Breast epithelium (tissue), 4 donors: ENCODE measurements around the gene IGSF21. TPM values are rescaled to one million over a fixed set of nuclear protein-coding genes. Genes with fewer than 3 reads are reported as not detected.

Experiments used
- DNase-seq, 2 donors: peaks; one replicate each; pipeline ENCODE4 v3.0.0-alpha.2; 2019; ENCODE audit warnings: low spot score in 2 of 2
- H3K27ac ChIP-seq, 2 donors: fragments of 200-600 bp; sonication (generic) in 1 of 2; one replicate each; pipeline ENCODE4 v1.5.1; 2016 to 2019; ENCODE audit warnings: mild to moderate bottlenecking in 1 of 2
- H3K27me3 ChIP-seq, 2 donors: fragments of 200-600 bp; sonication (generic) in 1 of 2; one replicate each; pipeline versions ENCODE4 v1.5.1 to v1.6.0; 2017 to 2019; ENCODE audit warnings: control low read depth in 1 of 2, mild to moderate bottlenecking in 1 of 2
- H3K36me3 ChIP-seq: fragments of 200-600 bp; one replicate; pipeline ENCODE4 v1.5.1; 2019
- H3K4me1 ChIP-seq, 2 donors: fragments of 200-600 bp; sonication (generic); one replicate each; pipeline ENCODE4 v1.5.1; 2016 to 2019; ENCODE audit warnings: control low read depth in 1 of 2
- H3K4me3 ChIP-seq, 3 donors: fragments of 200-600 bp; sonication (generic); 1 replicate in 2 of 3; 2 replicates in 1 of 3; pipeline ENCODE4 v1.5.1; 2016 to 2019; ENCODE audit warnings: mild to moderate bottlenecking in 3 of 3, moderate library complexity in 2 of 3
- H3K9me3 ChIP-seq, 2 donors: fragments of 200-600 bp; sonication (generic) in 1 of 2; one replicate each; pipeline ENCODE4 v1.5.1; 2016 to 2019; ENCODE audit warnings: control low read depth in 1 of 2
- CTCF ChIP-seq, 3 donors: fragments of 450-650 bp; IDR thresholded peaks; one replicate each; pipeline ENCODE4 v1.5.1; 2016 to 2017; ENCODE audit warnings: antibody characterized with exemption in 3 of 3, mild to moderate bottlenecking in 3 of 3, moderate library complexity in 3 of 3
- POLR2A ChIP-seq: fragments of 450-650 bp; IDR thresholded peaks from one replicate; pipeline ENCODE4 v1.6.1; 2016; ENCODE audit warnings: antibody characterized with exemption, mild to moderate bottlenecking, moderate library complexity
- POLR2AphosphoS5 ChIP-seq, 3 donors: sonication (generic); formaldehyde crosslinking; IDR thresholded peaks; one replicate each; pipeline ENCODE4 v1.6.1; 2017; ENCODE audit warnings: antibody characterized with exemption in 3 of 3
- intact Hi-C: fragments of 100-400 bp; cut with DNase I; formaldehyde crosslinking; loops from one replicate; pipeline ENCODE4 v1.15.1; 2023; ENCODE audit warnings: low total_unique reads
- total RNA-seq, 3 donors: library from RNA; depleted of rRNA; stranded (reverse); fragments of >200 nt; gene quantifications; one replicate each; pipeline ENCODE4 v1.1.0, GENCODE V29; 2016

Gene IGSF21
- total RNA-seq, 3 donors from 2014 or later, result 4.8 to 9.5 (median 4.8) TPM

GRCh38 chr1:18166341-18166740 lies 58.7 kb downstream of the IGSF21 start:
- Histone ChIP-seq H3K36me3 (no peaks in the 10 kb centered on the region), H3K9me3 (no peaks in the 10 kb centered on the region), H3K4me3 (no peak overlapping the region), H3K27ac (no peak overlapping the region), H3K27me3 (peaks cover 0 to 12% of the 10 kb centered on the region in 2 donors), H3K4me1 (no peaks in the 10 kb centered on the region)
- DNase-seq, result no peak
- TF ChIP-seq POLR2A, result no peak
- TF ChIP-seq CTCF (IDR thresholded peaks at IDR 0.05), result no peak
- intact Hi-C loops, result no loop called here

- no peak for DNase-seq
- TF ChIP-seq POLR2AphosphoS5 (IDR thresholded peaks at IDR 0.05) (no peak), POLR2A (no peak), CTCF (IDR thresholded peaks at IDR 0.05) (no peak)
Observed at GRCh38 chr1:18166929-18167328, 59.3 kb downstream of the IGSF21 start.

GRCh38 chr1:18170444-18170843 lies 62.8 kb downstream of the IGSF21 start:
- no peak for DNase-seq
- Histone ChIP-seq H3K36me3 (no peaks in the 10 kb centered on the region), H3K4me3 (no peak overlapping the region), H3K27ac (no peak overlapping the region), H3K27me3 (peaks cover 0 to 20% of the 10 kb centered on the region in 2 donors), H3K4me1 (no peaks in the 10 kb centered on the region), H3K9me3 (no peaks in the 10 kb centered on the region)
- TF ChIP-seq POLR2AphosphoS5 (IDR thresholded peaks at IDR 0.05) (no peak), POLR2A (no peak), CTCF (IDR thresholded peaks at IDR 0.05) (no peak)
- intact Hi-C loops, result no loop called here

More at GRCh38 chr1:18166929-18167328, 59.3 kb downstream of the IGSF21 start:
- peaks cover 0 to 12% of the 10 kb centered on the region in 2 donors for H3K27me3 ChIP-seq
- intact Hi-C loops, result no loop called here
- no peak overlapping the region for H3K27ac ChIP-seq
- no peak overlapping the region for H3K4me3 ChIP-seq
- no peaks in the 10 kb centered on the region for H3K4me1 ChIP-seq
- no peaks in the 10 kb centered on the region for H3K9me3 ChIP-seq
- H3K36me3 ChIP-seq, result no peaks in the 10 kb centered on the region

GRCh38 chr1:18174037-18174436 lies 66.4 kb downstream of the IGSF21 start:
- peaks cover 0 to 26% of the 10 kb centered on the region in 2 donors for H3K27me3 ChIP-seq
- intact Hi-C loops, result no loop called here
- no peak for DNase-seq

GRCh38 chr1:18175051-18175450 lies 67.5 kb downstream of the IGSF21 start:
- intact Hi-C loops, result no loop called here
- Histone ChIP-seq H3K27me3 (peaks cover 0 to 31% of the 10 kb centered on the region in 2 donors), H3K27ac (no peak overlapping the region), H3K9me3 (no peaks in the 10 kb centered on the region), H3K4me1 (no peaks in the 10 kb centered on the region), H3K36me3 (no peaks in the 10 kb centered on the region), H3K4me3 (no peak overlapping the region)
- DNase-seq, result no peak
- TF ChIP-seq CTCF (IDR thresholded peaks at IDR 0.05) (no peak), POLR2AphosphoS5 (IDR thresholded peaks at IDR 0.05) (no peak), POLR2A (no peak)

More at GRCh38 chr1:18174037-18174436, 66.4 kb downstream of the IGSF21 start:
- TF ChIP-seq POLR2A (no peak), CTCF (IDR thresholded peaks at IDR 0.05) (no peak), POLR2AphosphoS5 (IDR thresholded peaks at IDR 0.05) (no peak)
- Histone ChIP-seq H3K4me3 (no peak overlapping the region), H3K4me1 (no peaks in the 10 kb centered on the region), H3K9me3 (no peaks in the 10 kb centered on the region), H3K27ac (no peak overlapping the region), H3K36me3 (no peaks in the 10 kb centered on the region)
